HS-27A (cell line): ENCODE measurements around the gene ADARB1.
"Not testable (repeated sequence)": the region's sequence is repeated elsewhere in the genome, so short reads cannot be mapped to it uniquely, and the experiment has no call there.

Experiments used
- DNase-seq: peaks from one replicate; pipeline ENCODE4 v3.0.0-alpha.2; 2012; ENCODE audit warnings: low read depth, missing footprints

ADARB1 gene, protein sequence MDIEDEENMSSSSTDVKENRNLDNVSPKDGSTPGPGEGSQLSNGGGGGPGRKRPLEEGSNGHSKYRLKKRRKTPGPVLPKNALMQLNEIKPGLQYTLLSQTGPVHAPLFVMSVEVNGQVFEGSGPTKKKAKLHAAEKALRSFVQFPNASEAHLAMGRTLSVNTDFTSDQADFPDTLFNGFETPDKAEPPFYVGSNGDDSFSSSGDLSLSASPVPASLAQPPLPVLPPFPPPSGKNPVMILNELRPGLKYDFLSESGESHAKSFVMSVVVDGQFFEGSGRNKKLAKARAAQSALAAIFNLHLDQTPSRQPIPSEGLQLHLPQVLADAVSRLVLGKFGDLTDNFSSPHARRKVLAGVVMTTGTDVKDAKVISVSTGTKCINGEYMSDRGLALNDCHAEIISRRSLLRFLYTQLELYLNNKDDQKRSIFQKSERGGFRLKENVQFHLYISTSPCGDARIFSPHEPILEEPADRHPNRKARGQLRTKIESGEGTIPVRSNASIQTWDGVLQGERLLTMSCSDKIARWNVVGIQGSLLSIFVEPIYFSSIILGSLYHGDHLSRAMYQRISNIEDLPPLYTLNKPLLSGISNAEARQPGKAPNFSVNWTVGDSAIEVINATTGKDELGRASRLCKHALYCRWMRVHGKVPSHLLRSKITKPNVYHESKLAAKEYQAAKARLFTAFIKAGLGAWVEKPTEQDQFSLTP

DNA sequence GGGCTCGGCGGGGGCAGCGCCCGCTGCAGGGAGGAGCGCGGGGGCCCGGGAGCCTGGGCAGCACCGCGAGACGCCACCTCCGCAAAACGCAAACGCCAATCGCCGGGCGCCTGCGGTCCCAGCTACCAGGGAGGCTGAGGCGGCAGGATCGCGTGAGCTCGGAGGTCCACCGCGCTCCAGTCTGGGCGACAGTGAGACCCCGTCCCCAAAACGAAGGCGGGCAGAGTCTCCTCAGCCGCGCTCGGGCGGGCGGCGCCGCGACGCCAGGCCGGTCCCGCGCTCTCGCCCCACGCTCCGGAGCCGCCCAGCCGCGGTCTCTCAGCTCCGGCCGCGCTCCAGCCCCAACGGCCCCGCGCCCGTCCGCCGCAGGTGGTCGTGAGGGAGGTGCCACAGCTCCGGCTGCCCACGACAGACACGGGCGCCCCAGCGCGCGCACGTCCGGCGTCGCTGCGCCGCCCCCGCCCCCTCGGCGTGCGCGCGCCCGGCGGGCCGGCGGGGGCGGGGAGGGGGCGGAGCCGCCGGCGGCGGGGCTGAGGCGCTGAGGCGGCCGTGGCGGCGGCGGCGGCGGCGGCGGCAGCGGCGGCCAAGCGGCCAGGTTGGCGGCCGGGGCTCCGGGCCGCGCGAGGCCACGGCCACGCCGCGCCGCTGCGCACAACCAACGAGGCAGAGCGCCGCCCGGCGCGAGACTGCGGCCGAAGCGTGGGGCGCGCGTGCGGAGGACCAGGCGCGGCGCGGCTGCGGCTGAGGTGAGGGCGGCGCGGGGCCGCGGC, at the start of gene ADARB1:
Gene ADARB1 (plus strand): TSS at position 533 of the 770 bp plus-strand sequence. CDS start 97,077 bp downstream, outside the sequence.
- no peak for DNase-seq

DNA sequence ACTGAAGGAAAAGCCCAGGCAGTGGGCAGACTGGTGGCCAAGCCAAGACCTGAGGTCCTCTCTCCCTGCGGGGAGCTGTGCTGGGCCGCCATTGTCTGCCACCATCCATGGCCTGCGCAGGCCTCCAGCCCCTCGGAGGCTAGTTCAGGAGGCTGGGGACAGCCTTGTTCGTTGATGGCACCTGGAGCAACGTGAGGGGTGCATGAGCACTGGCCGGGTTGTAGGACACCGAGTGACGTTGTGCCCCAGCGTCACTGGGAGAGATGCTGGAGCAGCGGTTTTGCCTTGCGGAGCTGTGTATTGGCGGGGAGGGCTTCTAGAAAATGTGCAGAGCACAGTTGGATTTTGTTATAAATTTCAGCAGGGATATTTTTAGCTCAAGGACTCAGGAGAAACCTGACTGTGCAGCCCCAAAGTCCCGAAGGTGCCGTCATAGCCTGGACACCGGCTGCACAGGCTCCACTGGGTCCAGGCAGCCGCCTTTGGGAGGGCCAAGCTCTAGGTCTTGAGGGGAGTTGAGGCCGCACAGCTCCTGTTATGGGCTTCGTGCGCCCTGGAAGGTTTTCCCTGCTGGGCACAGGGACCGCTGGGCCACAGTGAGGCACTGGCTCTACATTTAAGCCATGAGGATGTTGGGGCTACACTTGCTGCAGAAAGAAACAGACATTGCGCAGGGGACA, 48.2 kb upstream of the ADARB1 start:
- no peak for DNase-seq

DNA sequence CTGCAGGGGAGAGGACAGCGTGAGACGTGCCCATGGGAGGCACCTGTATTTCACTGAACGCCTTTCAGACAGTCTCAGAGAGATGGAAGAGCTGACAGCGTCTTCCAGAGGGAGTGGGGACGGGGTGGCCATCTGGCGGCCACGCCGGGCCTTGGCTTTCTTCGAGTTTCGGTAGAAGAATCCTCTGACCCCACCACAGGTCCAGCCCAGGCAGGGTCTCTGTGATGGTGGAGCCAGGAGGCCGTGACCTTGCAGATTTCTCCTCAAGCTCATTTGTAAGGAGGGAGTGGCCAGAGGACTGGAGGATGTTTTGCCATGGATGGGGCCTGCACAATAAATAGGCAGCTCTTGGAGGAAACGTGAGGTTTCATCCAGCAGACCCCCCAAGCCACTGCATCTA, 47.6 kb upstream of the ADARB1 start:
- DNase-seq, result no peak

DNA sequence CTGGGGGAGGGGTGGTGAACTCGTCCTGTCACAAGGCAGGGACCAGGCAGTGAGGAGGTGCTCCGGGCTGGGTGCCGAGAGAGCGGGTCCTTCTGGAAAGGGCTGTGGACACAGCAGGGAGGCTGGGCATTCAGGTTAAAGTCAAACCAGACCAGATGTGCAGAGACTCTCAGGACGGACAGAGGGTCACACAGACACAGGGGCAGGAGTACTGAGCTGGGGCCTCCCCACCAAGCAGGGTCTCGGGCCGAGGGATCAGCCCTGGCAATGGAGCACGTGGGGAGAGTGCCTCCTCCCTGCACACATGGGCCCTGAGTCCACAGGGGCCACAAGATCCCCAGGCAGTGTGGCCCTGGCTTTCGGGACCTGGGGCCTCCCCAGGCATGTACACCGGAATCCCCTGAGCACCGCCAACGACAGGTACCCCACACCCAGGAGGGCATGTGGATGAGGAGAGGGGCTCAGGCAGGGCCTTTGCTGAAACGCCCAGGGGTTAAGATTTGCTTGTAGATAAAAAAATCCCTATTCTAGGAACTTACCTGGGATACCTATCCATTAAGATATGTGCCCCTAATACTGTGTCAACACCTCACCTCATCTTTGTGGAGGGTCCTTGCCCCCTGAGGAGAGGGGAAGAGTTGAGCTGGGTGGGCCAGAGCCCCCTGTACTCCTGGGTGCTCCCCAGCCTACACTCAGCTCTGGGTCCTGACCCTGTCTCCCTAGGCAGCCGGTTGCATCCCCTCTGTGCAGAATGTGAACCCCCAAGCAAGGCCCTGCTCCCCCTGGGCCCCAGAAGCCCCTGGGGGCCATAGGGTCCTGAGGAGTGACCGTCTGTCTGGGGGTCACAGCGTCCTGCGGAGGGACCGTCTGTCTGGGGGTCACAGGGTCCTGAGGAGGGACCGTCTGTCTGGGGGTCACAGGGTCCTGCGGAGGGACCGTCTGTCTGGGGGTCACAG, 46.9 kb upstream of the ADARB1 start:
- DNase-seq, result no peak

DNA sequence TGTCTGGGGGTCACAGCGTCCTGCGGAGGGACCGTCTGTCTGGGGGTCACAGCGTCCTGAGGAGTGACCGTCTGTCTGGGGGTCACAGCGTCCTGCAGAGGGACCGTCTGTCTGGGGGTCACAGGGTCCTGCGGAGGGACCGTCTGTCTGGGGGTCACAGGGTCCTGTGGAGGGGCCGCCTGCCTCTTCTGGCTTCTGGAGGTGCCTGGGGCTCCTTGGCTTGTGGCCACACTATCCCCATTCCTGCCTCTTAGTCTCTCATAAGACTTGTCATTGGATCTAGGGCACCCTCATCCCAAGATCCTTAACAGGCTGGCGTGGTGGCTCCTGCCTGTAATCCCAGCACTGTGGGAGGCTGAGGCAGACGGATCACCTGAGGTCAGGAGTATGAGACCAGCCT, 45.7 kb upstream of the ADARB1 start:
- not testable (repeated sequence) for DNase-seq

DNA sequence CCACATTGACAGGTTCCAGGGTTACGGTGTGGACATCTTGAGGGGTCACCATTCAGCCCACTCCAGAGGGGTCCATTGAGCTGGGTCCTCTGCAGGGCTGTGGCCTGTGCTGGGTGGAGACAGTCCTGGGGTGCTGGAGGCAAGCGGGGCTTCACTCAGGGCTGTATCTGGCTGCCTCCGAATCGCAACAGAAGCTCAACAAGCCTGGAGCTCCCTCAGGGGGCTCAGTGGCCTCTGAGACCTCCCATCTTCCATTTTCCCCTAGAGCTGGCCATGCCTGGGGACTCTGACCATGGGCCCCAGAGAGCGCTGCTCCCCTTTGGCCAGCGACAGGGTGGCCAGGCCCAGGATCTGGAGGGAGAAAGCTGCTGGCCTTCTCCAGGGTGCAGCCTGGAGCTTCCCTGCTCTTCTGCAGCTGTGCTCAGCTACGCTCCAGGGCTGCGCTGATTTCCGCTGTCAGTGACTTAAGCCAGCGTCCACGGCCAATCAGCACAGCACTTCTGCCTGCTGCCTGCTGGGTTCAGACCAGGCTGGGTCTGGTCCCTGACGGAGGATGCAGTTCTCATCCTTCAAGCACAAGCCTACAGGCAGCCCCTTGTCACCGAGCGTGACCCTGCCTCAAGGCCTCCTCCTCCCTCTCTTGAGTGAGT, 45.0 kb upstream of the ADARB1 start:
- no peak for DNase-seq

DNA sequence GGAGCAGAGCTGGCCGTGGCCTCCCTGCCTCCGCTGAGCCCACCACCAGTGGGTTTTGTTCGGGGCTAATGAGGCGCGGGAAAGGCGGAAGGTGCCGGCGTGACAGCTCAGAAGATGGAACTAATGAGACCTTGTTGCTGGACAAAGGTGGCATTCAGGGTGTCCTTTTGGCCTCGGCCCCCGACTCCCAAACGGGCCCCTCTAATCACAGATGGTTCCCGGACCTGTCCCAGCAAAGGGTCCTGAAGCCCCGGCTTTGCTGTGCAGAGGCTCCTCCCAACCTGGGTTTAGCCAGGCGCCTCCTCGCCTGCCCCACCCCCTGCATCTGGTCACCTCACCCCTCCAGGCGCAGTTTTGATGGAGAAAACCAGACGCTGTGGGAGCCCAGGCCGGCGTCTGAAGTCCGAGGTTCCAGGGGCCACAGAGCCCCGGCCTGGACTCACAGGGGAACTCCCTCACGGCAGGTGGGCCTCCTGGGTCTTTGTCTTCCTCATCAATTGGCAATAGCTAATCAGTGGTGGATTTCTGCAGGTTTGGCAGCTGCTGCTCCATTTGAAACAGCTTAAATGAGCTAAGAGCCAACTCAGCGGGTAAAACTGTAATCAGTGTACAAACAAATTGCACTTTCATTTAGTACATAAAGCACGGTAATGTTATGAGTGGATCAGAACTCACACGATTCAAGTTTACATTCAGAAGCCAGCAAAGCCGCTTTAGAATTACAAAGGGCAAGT, 44.3 kb upstream of the ADARB1 start:
- DNase-seq, result no peak

DNA sequence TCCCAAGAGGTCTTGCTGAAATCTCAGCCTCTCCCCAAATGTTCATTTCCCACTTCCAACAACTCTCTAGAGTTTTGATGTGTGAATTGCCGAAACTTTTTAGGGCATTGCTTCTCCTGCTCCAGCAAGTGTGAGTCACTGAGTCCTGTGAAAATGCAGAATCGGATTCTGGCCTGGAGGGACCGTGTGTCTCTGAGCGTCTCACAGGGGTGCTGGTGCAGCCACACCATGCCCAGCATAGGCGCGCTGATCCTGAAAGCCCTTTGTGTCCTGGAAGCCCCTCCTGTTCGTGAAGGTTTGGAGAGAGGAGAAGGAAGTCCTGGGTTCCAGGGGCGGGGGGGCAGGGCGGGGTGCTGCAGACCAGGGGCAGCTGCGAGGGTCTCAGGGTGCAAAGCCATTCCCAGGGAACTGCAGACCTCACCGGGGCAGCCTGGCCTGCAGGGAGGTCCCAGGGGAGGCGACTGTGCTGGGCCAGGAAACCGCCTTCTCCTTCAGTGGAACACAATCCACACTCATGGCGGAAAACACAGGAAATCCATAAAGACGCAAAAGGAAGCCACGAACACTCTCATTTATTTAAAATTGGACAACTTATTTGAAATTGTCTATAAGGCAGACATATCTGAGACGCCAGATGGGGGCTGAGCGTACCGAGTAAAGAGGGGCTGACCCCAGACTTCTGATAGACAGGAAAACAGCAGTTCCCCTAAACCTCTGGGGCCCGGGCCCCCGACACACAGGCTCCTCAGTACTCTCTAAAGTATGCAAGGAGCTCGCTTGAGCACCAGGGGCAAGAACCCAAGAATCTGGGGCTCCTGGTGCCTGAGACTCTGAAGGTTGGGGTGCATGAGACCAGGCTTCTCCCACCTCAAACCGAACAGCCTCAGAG, 43.5 kb upstream of the ADARB1 start:
- DNase-seq, result no peak

DNA sequence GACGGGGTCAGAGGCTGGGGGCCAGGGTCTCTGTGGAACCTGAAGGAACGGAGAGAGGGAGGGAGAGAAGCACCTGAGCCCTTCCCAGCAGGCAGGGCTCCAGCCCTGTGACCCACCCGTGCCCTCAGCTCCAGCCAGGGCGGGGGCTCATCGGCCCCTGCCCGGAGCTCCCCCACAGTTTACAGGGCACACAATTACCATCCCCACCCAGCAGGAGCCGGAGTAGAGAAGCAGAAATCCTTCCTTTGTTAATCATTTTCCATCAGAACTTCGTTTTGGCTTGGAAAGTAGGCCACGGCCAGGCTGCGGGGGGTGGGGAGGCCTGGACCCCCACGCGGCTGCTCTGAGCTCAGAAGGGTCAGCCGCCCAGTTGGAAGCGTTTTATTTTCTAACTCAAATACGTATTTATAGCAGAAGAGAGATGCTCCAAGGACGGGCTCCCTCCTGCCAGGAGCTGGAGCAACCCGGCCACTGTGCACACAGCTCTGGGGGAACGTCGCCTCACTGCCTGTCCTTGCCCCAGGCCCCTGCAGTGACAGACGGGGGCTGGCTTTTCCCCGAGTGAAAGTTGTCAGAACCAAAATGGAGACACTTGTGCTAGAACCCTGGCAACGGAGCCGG, 42.7 kb upstream of the ADARB1 start:
- DNase-seq, result no peak

DNA sequence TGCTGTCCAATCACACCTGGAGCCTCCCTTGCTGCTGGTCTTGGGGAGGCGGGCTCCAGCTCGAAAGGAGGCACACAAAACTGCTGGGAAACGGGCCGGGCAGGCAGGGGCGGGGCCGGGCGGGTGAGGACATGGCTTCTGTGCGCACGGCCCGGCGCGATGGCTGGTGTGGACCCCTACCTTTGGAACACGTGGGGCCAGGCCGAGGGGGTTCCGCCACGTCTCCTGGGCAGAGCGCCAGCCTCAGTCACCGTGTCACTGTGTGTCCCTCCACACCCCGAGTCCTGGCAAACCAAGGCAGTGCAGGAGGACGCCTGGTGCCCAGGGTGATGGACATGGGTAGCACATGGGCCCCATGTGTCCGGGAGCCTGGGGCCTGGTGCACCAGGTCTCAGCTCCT, 42.0 kb upstream of the ADARB1 start:
- no peak for DNase-seq

DNA sequence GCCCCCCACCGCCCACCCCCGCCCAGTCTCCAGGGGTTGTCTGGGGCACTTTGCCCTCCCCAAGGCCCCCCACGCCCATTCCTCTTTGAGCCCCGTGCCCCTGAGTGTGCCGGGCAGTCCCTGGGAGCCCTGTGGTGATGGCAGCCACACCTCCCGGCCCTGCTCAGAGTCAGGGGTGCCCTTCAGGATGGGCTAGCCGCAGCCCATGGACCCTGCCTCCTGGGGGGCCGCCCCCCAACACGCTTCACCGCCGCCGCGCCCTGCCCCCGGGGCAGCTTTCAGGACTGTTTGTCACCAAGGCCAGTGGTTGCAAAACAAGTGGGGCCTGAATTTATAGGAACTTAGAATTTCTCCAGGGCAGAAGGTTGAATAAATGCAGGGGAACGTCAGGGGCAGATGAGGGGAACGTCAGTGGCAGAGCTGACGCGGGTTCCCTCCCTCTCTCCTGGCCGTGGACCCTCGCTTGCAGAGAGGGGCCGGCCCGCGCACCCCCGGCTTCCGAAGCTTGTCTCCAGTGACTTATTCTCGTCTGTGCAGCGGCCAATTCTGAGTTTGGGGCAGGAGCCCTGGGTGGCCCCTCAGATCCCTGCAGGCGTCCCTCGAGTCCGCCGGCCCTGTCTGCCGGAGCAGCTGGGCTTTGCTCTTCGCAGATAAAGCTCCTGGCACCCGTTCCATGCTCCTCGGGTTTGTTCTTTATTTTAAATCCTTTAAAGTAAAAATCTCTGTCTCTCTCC, 41.2 kb upstream of the ADARB1 start:
- DNase-seq, result no peak

DNA sequence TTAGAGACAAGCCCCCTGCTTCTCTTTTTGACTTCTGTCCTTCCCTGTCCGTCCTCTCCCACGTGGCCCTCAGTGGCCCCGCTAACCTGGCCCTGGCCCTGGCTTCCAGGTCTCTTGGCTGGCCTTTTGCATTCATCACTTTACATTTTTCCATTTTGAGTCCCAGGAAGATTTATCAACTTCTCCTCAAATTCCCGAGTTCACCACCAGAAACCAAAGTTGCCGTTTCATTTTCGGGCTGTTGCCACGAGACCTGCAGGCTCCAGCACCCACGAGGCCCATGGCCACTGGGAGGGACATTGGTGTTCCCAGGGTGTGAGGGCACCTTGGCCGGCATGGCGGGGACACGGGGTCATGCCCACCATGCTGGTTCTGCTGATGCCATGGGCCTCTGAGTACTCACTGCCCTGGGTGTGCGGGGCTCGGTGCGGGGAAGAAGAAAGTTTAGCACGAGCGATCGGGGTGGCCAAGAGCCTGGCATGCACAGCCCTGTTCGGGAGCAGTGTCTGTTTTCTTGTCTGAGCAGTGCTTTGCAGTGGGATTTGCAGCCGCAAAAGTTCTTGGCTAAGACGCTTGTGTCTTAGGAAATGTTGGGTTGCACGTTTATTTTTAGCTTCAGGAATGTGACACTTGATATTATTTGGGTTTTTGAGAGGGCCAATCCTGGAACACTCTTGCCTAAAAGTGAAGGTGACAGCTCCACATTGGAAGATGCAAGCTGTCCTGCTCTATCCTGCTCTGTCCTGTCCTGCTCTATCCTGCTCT, 40.4 kb upstream of the ADARB1 start:
- no peak for DNase-seq

DNA sequence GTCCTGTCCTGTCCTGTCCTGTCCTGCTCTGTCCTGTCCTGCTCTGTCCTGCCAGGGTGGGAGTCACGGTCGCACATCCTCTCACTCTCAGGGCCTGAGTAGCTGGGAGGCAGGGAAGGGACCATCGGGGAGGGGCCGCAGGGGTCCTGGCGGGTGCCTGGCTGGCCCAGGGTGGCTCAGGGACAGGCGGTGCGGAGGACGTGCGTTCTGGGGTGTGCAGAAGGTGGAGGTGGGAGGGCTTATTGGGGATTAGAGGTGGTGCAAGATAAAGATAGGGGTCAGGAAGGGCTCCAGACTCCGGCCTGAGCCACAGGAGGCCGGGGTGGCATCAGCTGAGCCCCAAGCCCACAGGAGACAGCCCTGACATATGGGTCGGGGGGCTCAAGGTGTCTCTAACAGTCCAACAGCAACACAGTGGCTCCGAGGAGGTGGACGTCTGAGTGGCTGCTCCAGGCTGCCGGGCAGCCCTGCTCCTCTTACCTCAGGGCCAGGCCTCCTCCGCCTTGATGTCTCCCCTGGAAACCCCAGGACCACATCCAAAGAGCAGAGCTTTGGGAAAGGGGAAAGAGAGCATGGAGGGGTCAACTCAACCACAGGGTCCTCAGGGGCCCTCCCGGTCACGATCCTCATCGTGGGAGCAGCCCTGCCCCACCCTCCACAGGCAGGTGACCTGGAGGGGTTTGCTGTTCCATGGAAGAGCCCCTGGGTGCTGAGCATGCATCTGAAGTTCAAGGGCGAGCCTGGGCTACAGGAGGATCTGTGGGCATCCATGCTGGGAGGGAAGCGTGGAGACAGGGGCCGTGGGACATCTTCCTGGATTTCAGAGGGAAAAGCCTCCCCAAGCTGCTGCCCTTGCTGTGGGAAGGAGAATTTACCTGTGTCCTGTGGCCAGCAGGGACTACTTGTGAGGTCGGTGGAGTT, 39.6 kb upstream of the ADARB1 start:
- no peak for DNase-seq

DNA sequence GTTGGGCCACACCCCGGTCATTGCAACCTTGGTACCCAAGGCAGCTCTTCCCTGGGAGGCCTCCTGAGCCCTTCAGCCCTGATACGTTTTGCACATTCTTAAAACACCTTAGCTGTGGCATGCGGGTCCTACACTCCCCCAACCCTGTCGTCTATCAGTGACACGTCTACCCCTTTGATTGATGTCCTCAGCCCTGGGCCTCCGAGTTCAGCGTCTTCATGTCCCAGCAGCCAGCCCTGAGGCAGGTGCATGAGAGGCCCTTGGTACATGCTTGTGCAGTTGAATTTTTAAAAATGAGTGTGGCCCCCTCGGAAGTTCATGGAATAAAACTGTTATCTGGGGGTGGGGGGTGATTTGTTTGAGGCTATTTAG, 38.9 kb upstream of the ADARB1 start:
- DNase-seq, result no peak

DNA sequence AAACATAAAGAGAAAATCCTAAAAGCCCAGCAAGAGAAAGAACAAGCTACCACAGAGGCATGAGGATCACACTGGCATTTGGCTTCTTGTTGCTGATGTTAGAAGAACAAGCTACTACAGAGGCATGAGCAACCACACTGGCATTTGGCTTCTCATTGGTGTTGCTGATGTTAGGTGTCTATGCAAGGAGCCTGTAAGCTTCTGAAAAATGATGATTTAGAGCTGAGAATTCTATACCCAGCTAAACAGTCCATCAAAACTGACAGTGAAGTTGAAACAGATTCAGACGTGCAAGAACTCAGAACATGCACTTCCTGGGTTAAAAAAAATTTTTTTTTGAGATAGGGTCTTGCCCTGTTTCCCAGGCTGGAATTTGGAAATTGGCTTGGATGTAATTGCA, 37.8 kb upstream of the ADARB1 start:
- no peak for DNase-seq

DNA sequence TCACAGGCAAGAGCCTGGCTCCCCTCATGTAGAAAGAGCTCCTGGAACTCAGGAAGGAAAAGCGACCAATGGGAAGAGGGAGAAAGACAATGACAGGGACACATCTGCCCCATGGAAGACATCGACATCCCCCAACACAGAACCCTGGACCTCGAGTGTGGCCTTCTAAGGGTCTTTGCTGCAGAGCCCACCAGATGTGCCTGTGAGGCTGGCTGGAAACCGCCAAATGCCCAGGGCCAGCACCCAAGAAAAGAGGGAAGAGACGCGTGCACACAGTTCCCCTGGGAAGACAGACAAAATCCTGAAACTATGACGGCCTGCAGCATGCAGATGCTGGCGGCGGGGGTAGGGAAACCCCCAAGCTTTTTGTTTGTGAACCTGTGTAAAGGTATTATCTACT, 36.4 kb upstream of the ADARB1 start:
- no peak for DNase-seq
